ENCODE measurements around the gene SEPTIN8.

SEPTIN8 gene

DNA sequence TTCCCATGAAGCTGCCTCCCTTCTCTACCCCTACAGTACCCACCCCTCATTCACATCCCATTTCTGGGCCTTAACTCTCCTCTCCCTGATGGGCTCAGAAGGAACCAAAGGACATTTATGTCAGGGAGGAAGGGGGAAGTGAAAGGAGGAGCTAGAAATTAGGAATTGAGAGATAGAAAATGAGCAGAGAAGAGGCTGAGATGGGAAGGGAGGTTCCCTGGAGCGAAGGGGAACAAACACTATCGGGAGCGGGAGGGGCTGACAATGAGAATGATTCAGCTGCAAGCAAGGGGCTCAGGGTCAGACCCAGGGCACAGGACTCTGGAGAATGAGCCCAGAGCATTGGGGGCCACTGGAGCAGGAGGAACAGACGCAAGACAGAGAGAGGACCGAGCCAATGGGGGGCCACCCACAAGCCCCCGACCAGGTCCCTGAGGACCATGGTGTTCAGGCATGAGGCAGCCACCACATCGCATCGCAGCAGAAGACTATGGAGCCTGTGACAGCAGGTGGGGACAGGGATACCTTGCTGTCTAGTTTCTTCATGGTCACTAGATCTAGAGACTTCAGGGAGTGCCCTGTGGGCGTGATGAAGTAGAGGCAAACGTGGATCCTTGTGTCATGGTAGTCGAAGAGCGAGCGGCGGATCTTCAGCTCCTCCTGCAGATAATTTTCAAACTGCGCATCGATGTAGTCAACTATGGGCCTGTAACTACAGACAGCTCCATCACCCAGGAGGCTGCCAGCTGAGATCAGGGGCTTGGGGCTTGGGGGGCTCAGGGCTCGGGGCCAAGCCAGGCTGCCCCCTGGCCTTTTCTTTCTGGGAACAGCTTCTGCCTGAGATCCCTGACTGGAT, 13.6 kb downstream of the SEPTIN8 start:
- no peak for DNase-seq

DNA sequence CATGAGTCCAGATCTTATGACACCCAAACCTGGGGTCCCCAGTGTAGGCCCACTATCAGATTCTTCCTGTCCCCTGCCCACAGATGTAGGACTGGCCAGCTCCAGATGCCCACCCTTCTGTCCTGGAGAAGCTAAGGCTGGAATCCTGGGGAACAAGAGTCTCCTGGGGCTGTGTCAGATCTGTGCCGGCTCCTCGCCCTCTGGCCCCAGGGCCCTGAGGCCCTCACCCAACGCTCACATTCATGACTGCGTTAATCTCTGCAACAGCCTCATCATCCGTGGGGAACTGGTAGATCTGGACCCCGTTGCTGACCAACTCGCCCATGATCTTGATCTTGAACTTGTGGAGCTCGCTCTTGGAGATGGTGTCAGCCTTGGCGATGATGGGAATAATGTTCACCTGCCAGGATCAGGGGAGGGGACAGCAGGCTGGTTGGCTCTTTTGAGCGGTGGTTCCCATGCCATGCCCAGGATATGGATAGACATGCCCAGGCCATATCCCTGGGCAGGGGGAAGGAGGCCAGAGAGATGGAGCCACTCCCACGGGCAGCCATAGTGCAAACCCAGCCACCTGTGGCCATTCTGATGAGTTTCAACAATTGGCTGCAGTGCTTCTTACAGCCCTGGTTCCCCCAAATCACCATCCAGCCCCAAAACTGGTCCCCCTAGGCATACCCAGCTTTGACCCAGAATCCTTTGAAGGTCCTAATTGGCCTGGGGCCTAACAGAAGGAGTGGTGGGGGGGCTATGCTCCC, 14.6 kb downstream of the SEPTIN8 start:
- no peak for DNase-seq

- no peak for DNase-seq
Measured at GRCh38 chr5:132761321-132762240, 15.5 kb downstream of the SEPTIN8 start.

GRCh38 chr5:132760601-132761317, 16.3 kb downstream of the SEPTIN8 start:
- DNase-seq: no peak

DNA sequence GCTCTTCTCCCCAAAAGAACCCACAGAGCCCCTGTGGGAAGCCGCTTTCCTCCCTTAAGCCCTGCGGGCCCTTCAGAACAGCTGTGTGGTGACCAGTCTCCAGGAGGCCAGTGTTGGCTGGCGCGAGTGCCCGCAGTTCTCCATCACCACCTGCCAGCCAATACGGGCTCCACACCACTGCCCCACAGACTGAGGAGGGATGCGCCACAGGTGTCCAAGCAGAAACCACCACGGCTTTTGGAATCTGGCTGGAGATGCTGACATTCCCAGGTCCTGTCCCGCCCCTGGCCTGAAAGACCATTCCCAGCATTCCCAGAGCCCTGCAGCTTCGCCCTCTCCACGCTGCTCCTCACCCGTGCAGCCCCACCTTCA, 17.0 kb downstream of the SEPTIN8 start:
- DNase-seq: no peak

- DNase-seq: no peak
Measured at GRCh38 chr5:132759114-132760048, 17.7 kb downstream of the SEPTIN8 start.

- no peak for DNase-seq
Measured at GRCh38 chr5:132758451-132758850, 18.6 kb downstream of the SEPTIN8 start.

GRCh38 chr5:132756542-132756941, 20.5 kb downstream of the SEPTIN8 start:
- no peak for DNase-seq

DNA sequence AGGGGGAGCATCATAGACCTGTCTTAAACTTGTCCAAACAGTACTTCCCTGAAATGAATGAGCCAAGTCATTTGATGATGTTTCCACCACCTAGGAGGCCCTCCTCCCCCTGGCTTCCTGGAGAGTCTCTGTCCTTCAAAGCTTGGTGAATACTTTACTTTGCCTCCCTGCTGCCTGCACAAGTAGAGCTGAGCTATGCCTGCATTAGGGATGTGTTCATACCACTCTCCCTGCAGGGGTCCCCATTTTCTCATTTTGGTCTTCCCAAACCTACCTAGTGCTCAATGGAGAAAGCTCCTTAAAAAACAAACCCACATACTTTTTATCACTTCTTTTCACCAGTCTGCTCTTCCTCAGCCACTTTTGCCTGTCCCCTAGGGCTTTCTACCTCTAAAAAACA, 22.1 kb downstream of the SEPTIN8 start:
- no peak for DNase-seq

DNA sequence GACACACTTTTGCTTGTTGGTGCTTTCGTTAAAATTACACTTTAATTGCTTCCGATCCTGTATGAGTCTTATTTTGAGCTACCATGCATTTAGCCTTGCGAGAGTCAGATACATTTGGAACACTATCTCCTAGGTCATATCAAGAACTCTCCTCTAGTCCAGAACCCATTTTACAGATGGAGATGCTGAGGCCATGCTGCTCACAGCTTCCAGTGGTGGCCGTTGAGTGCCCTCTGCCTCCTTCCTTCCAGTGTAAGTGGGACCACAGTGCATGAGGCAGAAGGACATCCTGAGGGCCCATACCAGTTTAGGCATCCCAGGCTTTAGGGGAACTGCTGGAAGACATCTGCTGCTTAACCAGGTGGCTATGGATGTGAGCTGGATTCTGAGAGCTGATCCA, 22.9 kb downstream of the SEPTIN8 start:
- no peak for DNase-seq

DNA sequence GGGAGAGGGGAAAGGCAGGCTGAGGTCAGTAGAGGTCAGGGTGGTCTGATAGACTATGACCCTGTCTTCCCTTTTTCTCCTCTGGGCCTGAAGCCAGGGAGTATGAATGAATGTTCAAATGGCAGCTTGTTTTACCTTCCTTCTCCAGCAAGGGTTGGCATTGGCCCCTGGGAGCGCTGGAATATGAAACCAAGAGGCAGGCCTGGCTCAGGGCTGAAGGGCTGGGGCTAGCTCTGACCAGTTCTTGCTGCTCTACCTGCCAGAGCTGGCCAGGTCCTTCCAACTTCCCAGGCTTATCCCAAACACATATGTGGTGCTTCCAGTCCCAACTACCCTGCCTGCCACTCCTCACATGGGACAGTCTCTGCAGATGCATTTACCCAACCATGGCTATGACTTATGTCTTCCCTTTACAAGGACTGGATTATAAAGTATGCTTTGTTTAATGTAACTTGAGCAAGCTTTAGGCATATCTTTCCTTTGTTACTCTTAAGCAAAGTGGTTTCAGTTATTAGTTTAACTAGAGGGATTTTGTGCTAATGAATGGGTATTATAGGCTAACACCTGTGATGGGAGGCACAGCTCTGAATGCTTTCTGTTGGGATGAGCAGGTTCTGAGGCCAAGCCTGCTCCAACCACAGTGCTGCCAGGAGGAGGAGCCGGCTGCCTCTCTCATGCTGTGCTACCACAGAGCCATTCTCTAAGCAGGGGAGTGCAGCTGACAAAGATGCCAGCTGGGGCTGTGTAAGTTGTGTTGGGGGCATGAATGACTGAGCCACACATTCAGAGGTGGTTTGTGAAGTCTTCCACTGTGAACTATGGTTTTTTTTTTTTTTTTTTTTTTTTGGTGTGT, 23.7 kb downstream of the SEPTIN8 start:
- DNase-seq: no peak

- DNase-seq: no peak
Measured at GRCh38 chr5:132752581-132753125, 24.4 kb downstream of the SEPTIN8 start.

- no peak for DNase-seq
Measured at GRCh38 chr5:132751971-132752580, 25.0 kb downstream of the SEPTIN8 start.

GRCh38 chr5:132751444-132751843, 25.6 kb downstream of the SEPTIN8 start:
- no peak for DNase-seq

- no peak for DNase-seq
Measured at GRCh38 chr5:132750471-132751230, 26.4 kb downstream of the SEPTIN8 start.

DNA sequence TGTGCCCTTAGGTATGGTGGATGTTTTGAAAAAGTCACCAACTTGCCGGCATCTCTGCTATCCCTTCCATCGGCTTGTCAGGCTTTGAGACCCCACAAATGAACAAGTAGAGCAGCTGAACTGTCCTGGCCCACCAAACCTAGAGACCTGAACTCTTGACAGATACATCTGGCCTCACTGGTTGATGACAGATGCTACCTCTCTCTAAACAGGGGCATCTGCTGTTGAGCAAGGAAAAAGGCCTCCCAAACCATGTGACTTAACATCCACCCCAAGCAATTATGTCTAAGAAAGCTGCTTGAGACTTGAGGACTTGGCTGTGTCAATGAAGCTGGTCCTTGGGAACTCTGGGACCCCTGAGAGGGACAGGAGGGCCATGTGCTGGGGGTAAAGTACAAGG, 27.5 kb downstream of the SEPTIN8 start:
- no peak for DNase-seq

DNA sequence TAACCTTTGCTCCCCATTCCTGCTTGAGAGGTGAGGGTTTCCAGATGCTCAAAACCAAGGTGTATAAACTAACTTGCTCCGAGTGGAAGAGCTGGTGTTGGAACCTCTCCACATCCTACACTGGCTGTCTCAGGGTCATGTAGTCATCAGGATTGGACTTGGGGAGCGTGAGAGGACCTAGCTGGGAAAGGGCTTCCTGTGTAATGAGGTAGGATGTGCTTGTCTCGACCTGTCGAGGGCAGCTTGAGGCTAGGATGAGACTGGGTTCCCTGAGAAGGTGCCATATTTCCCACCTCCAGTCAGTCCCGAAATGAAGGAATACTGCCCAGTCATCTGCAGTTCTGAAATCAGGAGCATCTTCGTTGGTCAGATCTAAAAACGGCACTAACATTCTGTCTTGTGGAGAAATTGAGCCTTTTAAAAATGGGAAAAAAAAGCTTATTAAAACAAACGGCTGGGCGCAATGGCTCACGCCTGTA, 28.5 kb downstream of the SEPTIN8 start:
- no peak for DNase-seq

DNA sequence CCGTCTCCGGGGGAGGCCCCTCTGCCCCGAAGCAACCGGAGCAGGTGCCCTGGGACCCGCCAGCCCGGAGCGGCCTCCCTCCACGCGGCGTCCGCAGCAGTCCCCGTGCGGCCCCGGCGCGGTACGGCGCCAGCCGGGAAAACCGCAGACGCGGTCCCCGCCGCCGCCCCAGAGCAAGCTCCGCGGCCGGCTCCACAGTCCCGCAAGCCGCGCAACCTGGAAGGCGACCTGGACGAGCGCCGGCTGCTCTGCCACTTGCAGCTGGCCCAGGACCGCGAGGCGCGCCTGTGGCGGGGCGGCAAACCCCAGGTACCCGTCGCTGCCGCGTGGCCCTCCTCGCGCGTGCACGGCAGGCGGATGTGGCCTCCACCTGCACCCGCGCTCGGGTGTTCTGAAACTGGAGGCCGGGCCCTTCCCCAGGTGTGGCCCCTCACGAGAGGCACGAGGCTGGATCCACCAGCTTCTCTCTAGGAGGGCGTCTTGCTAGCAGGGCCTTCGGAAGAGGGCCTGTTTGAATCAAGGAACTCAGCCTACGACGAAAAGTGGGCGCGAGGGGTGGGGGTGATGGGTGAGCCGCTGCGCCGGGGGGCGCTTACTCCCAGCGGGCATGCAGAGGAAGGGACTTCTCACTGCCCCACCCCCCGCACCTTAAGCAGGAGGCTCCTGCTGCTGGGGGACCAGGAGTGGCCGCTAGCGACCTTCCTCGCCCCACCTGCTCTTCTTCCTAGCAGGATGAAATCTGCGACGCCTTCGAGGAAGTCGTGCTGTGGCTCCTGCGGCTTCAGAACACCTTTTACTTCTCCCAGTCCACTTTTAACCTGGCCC, 29.2 kb downstream of the SEPTIN8 start:
- no peak for DNase-seq

All from NCI-H1436 (cell line).